ENCODE measurements around the gene SLC25A41.

SLC25A41 gene

DNA sequence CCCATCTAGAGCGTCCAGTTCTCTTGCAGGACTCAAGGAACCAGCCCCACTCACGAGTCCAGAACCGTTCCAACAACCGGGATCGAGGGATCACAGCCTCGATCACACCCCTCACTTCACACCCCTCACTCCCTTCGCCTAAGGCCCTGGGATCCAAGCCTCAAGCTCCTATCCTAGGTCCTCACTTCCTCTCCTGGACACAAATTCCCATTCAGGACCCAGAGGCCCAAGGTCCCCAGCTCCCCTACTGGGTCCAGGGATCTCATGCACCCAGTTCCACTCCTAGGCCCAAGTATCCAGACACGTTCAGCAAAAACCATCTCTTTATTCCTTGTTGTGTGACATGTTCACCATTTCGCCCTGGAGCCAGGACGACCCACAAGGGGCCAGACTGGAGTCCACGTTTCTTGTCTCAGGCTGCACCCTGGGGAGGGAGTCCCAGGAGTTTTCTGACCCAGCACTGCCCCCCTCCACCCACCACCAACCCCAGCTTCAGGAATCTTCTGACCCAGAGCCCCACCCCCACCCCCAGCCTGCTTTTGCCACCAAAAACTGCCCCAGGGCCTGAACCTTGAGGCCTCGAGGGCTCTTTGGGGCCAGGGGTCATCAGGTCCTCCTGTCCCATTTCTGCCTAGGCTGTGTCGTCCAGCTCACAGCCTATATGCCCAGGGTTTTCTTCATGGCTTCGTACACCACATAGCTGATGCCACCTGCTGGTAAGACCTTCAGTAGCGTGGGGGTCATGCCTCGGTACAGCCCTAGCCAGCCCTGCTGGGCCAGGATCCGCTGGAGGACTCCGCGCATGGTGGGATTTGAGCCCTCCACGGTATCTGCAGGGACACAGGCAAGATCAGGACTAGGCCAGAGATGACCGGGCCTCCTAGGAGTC lies 7.6 kb downstream of the SLC25A41 start:
- no peak for DNase-seq

DNA sequence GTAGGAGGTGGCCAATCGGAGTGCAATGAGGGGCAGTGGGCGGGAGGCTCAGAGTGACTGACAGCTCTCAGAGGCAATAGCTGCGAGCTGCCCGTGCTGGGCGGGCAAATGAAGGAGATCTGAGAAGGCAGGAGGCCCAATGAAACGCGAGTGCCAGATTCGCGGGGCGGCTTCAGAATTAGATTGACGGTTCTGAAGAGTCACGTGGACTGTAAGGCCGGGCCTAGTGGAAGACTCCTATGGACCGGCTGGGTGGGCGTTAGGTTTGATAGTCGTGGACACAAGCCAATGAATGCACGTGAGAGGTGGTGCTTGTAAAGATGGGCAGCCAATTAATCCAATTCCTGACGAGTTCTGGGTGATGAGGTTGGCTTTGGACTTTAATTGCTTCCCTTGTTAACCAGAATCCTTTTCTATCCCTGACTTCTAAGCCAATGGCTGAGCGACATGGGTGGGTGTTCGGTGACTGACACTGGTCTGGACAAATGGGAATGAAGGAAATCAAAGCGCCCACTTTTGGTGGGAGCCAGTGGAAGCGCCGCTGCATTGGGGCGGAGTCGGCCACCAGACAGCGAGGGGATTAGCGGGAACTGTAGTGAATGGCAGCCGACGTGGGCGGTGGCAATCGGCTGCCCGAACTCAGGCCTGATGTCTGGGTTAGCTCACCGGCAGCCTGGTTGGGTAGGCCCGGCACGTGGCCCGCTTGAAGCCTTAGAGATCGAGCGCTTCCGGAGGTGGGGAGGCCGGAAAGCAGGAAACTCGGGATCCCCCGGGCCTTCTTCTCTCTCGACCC lies 8.4 kb downstream of the SLC25A41 start:
- DNase-seq, result peak; percentile 100

DNA sequence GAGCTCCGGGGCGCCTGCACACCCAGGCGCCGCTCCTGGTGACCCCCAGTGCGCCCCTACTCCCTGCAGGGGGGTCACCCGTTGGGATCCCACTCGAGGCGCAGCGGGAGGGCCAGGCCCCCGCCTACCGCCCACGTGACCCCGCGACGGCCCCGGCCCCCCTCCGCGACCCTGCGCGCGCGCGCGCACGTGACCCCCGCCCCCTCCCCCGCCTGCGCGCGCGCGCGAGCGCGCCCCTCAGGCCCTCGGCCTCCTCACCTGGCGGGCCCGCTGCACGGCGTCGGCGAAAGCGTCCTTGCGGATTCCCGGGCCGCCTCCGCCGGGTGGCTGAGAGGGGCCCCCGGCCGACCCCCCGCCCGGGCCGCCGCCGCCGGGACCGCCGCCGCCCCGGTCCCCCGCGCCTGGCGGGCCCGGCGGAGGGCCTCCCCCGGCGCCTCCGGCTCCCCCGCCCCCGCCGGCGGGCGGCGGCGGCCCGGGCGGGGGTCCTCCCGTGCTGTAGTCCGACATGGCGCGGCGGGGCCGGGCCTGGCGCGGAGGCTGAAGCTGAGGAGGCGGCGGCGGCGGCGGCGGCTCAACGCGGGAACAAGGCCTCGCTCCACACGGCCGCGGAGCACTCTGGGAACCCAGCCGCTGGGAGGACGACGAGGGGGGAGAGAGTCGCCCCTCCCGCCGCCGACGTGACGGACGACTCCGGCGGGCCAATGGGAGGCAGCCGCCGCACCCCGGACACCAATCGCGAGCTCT lies 9.2 kb downstream of the SLC25A41 start, which contains the start of gene KHSRP:
Gene KHSRP, minus strand, starts transcription at position 617 of the 744 bp plus-strand sequence. Its CDS starts 110 bp downstream, at position 507.
- DNase-seq, result no peak

DNA sequence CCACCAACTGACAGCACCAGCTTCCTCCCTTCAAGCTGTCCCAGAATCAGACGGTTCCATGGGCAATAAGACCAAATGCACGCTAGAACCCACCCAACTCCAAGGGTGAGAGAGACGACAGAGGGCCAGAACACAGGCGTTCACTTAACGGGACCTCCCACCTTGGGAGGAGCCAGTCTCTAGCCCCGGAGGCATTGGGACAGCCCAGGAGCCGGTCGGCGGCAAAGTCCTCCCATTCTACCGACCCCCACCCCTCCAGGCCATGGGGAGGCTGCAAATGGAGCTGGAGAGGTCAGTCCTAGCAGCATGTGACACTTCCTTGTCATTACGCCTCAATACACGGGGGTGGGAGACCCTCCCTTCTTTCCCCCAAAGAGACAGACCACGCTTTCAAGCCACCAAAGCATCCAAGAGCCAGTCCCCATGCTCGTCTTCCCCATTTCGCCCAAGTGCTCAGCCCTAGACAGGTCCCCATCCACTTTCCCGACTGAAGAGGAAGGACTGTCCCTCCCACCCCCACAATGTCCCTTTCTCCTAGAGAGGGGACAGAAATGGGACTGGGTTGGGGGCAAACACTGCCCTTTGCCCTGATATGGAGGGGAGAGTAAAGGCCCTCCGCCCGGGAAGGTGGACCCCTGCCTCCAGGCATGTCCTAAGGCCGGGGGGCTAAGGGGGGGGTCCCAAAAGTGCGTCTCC lies 9.9 kb downstream of the SLC25A41 start:
- no peak for DNase-seq

DNA sequence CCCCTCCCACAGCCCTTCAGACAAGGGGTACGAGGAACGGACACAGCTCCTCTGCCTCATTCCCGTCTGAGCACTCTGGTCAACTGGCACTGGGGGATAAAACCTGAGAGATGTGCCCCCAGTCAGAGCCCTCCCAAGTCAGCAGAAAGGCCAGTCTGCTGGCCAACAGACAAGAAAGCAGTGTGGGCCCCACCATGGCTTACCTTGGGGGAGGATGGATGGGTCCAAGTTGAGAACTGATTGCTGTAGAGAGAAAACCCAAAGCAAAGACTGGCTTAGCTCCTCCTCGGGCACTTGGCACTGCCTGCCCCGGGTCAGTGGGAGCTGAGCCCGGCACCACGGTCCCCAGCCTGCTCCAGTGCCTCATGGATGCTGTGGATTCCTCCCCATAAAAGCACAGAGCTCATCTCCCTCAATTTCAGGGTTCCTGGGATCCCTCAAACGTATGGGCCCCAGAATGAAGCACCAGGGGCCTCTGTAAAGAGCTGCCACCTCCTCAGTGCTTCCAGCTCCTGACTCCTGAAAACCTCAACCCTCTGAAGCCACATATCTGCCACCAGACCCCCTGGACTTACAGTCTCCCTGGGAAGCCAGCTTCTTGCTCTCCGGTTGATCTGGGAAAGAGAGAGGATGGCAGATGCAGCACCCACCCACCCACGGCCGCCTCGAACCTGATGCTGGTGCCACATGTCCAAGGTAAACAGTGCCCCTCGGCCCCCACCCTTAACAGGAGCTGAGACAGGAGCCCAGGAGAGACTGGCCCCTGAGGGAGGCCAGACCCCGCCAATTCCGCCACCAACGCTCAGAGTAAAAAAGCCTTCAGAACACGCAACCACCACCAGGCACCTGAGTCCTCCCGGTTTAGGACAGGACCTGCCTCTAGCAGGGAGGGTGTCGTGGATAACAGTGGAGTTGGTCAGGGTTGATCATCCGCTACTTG lies 12.2 kb downstream of the SLC25A41 start:
- DNase-seq, result no peak

DNA sequence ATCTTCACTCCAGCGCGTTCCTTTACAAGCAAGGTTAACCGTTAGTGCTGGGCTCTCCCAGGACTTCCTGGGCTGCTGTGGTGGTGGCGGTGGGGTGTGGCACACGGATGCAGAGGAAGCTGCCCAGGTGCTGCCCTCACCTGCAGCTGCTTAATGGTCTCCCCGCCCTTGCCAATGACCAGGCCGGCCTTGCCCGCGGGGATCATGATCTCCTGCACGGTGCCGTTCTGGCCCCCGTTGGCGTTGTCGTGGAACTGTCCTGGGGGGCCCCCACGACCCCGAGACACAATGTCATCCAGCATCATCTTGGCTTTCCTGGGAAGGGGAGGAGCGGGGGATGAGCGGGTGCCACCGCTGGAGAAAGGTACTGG lies 15.0 kb downstream of the SLC25A41 start:
- no peak for DNase-seq

DNA sequence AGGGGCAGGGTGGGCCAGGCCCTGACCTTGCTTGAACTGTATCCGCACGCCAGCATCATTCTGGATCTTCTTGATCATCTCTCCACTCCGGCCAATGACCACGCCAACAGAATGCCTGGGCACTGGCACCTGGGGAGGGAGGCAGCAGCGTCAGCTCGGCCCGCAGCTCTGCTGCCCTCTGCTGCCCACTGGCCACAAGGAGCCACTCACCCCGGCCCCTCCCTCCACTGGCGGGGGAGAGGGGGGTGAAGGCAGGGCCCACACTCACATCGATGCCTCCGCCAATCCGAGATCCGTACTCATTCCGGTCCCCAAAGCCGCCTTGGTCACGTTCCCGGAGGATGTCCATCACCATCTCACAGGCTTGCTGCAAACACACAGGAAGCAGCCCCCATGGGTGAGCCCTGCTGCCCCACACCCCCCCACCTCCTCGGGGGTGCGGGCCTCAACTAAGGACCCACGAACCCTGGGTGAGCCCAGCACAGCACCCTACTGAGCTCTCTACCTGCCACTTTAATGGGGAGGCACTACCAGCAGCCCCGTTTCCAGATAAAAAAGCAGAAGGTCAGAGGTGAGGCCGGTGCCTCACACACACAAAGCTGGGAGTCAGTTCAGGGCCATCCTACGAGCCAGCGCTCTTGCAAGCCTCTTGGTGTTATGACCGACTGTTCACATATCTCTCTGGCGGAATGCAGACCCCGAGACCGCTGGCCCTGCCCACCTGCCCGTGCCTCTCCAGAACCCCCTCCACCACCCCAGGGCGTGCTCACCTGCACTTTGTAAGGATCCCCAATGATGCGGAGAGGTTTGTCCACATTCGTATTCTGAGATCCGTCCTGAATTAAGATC lies 15.6 kb downstream of the SLC25A41 start:
- no peak for DNase-seq

- DNase-seq, result no peak
These were observed 16.7 kb downstream of the SLC25A41 start for GRCh38 chr19:6416658-6417405.

DNA sequence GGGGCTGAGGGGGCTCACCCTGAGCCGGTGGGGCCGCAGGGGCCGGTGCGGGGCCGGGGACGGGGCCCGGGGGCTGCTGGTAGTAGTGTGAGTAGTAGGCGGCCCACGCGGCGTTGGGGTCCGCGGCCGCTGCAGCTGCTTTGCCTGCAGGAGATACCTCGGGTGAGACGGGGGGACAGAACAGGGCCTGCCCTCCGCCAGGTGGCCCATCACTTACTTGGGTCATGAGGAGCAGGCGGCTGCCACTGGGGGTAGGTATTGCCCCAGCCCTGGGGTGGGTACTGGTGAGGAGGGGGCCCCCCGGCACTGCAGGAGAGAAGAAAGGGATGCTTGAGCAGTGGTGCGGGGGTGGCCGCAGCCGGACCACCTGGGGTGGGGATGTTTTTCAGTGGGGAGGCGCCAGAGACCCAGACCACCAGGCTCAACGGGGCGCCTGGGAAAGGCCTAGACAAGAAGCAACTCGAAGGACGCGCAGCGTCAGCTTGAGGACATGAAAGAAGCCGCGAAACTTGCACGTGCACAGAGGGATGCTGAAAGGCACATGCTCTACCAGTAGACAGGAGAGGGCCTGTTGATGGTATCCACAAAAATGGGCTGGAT lies 17.9 kb downstream of the SLC25A41 start:
- DNase-seq, result no peak

DNA sequence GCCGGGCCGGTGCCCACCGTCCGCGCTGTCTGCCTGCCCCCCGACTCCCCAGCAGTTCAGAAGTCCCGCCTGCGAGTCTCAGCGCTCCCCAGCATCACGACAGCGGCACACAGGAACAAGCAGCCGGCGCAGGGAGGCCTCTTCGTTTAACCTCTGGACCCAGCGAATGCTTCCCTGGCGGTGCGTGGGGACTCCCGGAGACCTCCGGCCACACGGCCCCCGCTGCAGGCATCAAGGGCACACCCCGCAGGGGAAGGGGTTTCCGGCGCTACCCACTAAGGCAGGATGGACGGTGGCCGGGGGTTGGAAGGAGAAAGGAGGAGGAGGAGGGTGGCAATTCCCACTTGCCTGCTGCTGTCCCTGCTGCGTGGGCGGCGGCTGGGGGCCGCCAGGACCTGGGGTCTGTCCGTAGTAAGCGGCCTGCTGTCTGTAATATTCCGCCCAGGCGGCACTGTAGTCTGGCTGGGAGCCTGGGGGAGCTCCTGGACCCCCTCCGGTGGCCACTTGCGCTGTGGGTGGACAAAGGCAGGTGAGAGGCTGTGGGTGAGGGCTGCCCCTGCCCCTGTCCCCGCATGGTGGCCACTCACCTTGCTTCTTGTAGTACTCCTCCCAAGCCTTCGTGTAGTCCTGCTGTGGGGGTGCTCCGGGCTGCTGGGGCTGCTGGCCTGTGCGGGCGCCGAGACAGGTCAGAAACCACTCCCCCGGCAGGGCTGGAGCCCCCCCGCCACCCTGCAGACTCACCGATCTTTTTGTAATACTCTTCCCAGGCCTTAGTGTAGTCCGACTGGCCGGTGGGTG lies 18.6 kb downstream of the SLC25A41 start:
- no peak for DNase-seq

DNA sequence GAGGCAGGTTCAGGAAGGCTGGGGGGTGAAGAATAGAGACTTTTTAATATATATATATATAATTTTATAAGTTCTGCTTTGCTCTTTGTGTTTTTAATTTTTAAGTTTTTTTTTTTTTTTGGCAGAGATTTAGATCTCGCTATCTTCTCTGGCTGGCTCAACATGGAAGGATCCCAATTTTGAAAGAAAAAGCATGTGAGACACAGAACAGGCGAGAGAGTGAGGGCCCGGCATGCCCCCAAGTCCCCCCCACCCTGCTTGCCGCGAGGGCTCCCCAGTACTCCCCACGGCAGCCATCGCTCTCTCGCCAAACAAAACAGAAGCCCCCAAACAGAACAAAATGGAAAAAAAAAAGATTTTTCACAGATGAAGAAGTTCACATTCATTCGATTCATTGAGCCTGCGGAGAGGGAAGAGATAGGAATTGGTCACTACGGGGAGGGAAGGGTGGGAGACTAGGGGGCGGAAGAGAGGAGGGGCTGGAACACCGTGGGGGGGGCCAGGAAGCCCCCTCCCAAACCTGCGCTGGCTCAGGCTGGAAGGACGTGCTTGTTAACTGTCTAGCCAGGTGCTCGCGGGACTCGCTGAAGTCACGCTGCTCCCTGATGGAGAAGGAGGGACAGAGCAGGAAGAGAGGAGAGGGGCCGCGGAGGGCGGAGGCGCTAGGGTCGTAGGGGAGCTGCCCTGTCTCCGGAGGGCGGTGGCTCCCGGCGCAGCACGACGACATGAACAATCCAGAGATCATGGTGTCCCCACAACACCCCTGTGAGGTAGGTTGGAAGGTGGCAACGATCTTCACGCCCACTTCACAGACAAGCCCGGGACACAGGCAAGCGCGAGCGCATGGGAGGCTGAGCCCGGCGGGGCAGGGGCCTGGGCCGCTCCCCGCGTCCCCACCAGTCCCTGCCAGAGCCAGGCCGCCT lies 19.6 kb downstream of the SLC25A41 start:
- DNase-seq, result no peak

- DNase-seq, result no peak
These were observed 20.3 kb downstream of the SLC25A41 start for GRCh38 chr19:6413291-6413690.

- peak; percentile 12 for DNase-seq
These were observed 21.0 kb downstream of the SLC25A41 start for GRCh38 chr19:6412447-6413091.

DNA sequence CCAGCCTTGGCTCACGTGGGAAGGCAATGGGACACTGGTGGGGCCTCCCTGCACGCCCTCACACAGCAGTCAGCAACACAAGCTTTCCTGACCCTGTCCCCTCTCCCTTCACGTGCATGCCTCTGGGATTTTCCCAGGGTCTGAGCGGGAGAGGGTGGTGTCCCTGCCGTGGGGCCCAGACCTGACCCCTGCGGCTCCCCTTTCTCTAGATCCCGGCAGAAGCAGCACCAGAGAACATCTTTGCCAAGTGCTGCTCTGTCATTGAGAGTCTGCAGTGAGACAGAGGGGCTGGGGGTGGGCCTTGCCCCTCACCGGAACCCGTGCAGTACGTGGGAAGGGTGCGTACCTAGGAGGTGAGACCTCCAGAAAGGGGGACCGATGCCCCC lies 21.5 kb downstream of the SLC25A41 start:
- DNase-seq, result no peak

GRCh38 chr19:6409346-6409745 lies 24.2 kb downstream of the SLC25A41 start:
- DNase-seq, result no peak

DNA sequence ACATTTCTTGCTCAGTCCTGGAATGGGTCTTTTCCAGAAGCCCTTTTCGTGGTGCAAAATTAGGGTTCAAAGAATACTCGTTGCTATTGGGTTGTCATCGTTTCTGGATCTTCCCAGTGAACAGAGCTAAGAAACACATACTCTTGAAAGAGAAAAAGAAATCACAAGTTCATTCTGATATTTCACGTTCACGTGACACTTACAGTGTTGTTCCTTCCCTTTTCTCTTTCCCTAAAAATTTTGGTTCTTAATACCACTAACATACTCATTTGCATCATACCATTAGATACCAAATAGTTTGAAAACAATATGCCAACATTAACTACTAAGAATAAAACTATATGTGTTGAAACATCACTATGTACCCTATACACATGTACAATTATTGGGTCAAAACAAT lies 27.2 kb downstream of the SLC25A41 start:
- DNase-seq, result no peak
